ENCODE data around the gene CTIF. TPM values are rescaled to one million over a fixed set of nuclear protein-coding genes. Genes with fewer than 3 reads are reported as not detected.

CTIF gene
- total and polyA plus RNA-seq, 11 donors: 21.2 to 93.0 (median 68.0) TPM

- TF ChIP-seq POLR2A (IDR thresholded peaks at IDR 0.05): no peak
- TF ChIP-seq CTCF (IDR thresholded peaks at IDR 0.05): no peak
- no peak overlapping the region for H3K27ac ChIP-seq
- ATAC-seq (no peak), DNase-seq (no peak)
- no peak overlapping the region for H3K4me3 ChIP-seq
- no peaks in the 10 kb centered on the region for H3K9me3 ChIP-seq
- H3K4me1 ChIP-seq: peaks cover 3 to 63% (median 41%) of the 10 kb centered on the region in 12 donors
- WGBS, 4 donors: 96 to 98% (median 98%) methylated on average over 8 of the region's 8 CpGs
- intact Hi-C loops (cut with DNase I): no loop called here
- no peaks in the 10 kb centered on the region for H3K27me3 ChIP-seq
- peaks cover 0 to 5% (median under 1%) of the 10 kb centered on the region in 9 donors for H3K36me3 ChIP-seq
Observed at GRCh38 chr18:48752928-48753327, 214.1 kb downstream of the CTIF start.

- Histone ChIP-seq H3K27me3 (no peaks in the 10 kb centered on the region), H3K4me1 (peaks cover 3 to 62% (median 41%) of the 10 kb centered on the region in 12 donors), H3K36me3 (peaks cover 0 to 13% (median 7%) of the 10 kb centered on the region in 9 donors), H3K9me3 (no peaks in the 10 kb centered on the region), H3K4me3 (no peak overlapping the region), H3K27ac (peak overlapping the region in 1 of 12 donors; percentile 18)
- DNase-seq: no peak
- no peak for ATAC-seq
- TF ChIP-seq POLR2A (IDR thresholded peaks at IDR 0.05): no peak
- no peak for TF ChIP-seq CTCF (IDR thresholded peaks at IDR 0.05)
- 90 to 92% (median 92%) methylated on average over 11 of the region's 11 CpGs for WGBS, 4 donors
- intact Hi-C loops (cut with DNase I): no loop called here
Observed at GRCh38 chr18:48753691-48754090, 214.9 kb downstream of the CTIF start.

- intact Hi-C loops (cut with DNase I): no loop called here
- H3K27ac ChIP-seq: peak overlapping the region in 1 of 12 donors; percentile 18
Observed at GRCh38 chr18:48754559-48754958, 215.7 kb downstream of the CTIF start.

GRCh38 chr18:48754993-48755473 is 216.2 kb downstream of the CTIF start:
- Histone ChIP-seq H3K4me3 (no peak overlapping the region), H3K4me1 (peaks cover 3 to 49% (median 31%) of the 10 kb centered on the region in 12 donors), H3K36me3 (peaks cover 0 to 24% (median 13%) of the 10 kb centered on the region in 9 donors), H3K27ac (peak overlapping the region in 1 of 12 donors; percentile 18), H3K27me3 (no peaks in the 10 kb centered on the region), H3K9me3 (no peaks in the 10 kb centered on the region)
- ATAC-seq (no peak), DNase-seq (no peak)
- WGBS, 4 donors: 70 to 83% (median 75%) methylated on average over 6 of the region's 6 CpGs
- intact Hi-C loops (cut with DNase I): no loop called here
- TF ChIP-seq CTCF (IDR thresholded peaks at IDR 0.05): no peak
- no peak for TF ChIP-seq POLR2A (IDR thresholded peaks at IDR 0.05)

More at GRCh38 chr18:48754559-48754958, 215.7 kb downstream of the CTIF start:
- no peaks in the 10 kb centered on the region for H3K27me3 ChIP-seq
- 60 to 91% (median 83%) methylated on average over 5 of the region's 5 CpGs for WGBS, 4 donors
- H3K9me3 ChIP-seq: no peaks in the 10 kb centered on the region
- ATAC-seq: no peak
- TF ChIP-seq POLR2A (IDR thresholded peaks at IDR 0.05): no peak
- no peak for TF ChIP-seq CTCF (IDR thresholded peaks at IDR 0.05)
- H3K4me3 ChIP-seq: no peak overlapping the region
- H3K36me3 ChIP-seq: peaks cover 0 to 22% (median 12%) of the 10 kb centered on the region in 9 donors
- DNase-seq: no peak
- H3K4me1 ChIP-seq: peaks cover 3 to 54% (median 34%) of the 10 kb centered on the region in 12 donors

Data from heart left ventricle (tissue), 16 donors.